H1 (cell line): Measurements from ENCODE around the gene XNDC1N. TPM values are rescaled to one million over a fixed set of nuclear protein-coding genes. Genes with fewer than 3 reads are reported as not detected.
A peak's percentile ranks its signal among the peaks of the same experiment; 100 is the strongest.

Source experiments
- ATF3 ChIP-seq: IDR thresholded peaks from 2 replicates; pipeline ENCODE4 v1.6.1; 2011; ENCODE audit warnings: low read depth, mild to moderate bottlenecking, low read length; ENCODE audit not compliant: insufficient read depth
- CEBPB ChIP-seq: IDR thresholded peaks from 2 replicates; pipeline ENCODE4 v1.6.1; 2012; ENCODE audit warnings: low read depth, low read length
- CTBP2 ChIP-seq: IDR thresholded peaks from 2 replicates; pipeline ENCODE4 v1.7.0; 2011; ENCODE audit warnings: borderline replicate concordance, mild to moderate bottlenecking, moderate library complexity, mixed read lengths, low read length; ENCODE audit not compliant: insufficient read depth, insufficient read length
- CTCF ChIP-seq, 3 experiments: IDR thresholded peaks; 1 replicate in 2 of 3; 2 replicates in 1 of 3; pipeline versions ENCODE4 v1.5.1 to v1.6.1; 2011; ENCODE audit warnings: low read length in 3 of 3, mild to moderate bottlenecking in 3 of 3, inconsistent platforms in 2 of 3, low read depth in 1 of 3, moderate library complexity in 1 of 3; ENCODE audit not compliant: insufficient read depth in 1 of 3; ENCODE audit errors: control extremely low read depth in 1 of 3
- E2F6 ChIP-seq: IDR thresholded peaks from 2 replicates; pipeline ENCODE4 v1.6.1; 2012; ENCODE audit warnings: inconsistent platforms
- EP300 ChIP-seq, 2 experiments: IDR thresholded peaks; 1 replicate in 1 of 2; 2 replicates in 1 of 2; pipeline ENCODE4 v1.6.1; 2011 to 2012; ENCODE audit warnings: low read depth in 2 of 2, low read length in 2 of 2, mild to moderate bottlenecking in 2 of 2, borderline replicate concordance in 1 of 2, inconsistent platforms in 1 of 2, moderate library complexity in 1 of 2
- GABPA ChIP-seq: IDR thresholded peaks from 2 replicates; pipeline ENCODE4 v1.6.1; 2011; ENCODE audit warnings: mild to moderate bottlenecking, low read length, moderate library complexity, borderline replicate concordance; ENCODE audit not compliant: insufficient read depth
- GTF2F1 ChIP-seq: IDR thresholded peaks from 2 replicates; pipeline ENCODE4 v1.6.1; 2012; ENCODE audit warnings: low read depth, low read length, improper control_type of control experiment, borderline replicate concordance
- JUND ChIP-seq: IDR thresholded peaks from 2 replicates; pipeline ENCODE4 v1.6.1; 2011; ENCODE audit warnings: mild to moderate bottlenecking, improper control_type of control experiment, low read length
- KDM5A ChIP-seq: fragments of 200-600 bp; IDR thresholded peaks from 2 replicates; pipeline ENCODE4 v1.7.1; 2012; ENCODE audit warnings: mild to moderate bottlenecking, low read length, inconsistent platforms, mixed read lengths
- PHF8 ChIP-seq: fragments of 200-600 bp; sonication (generic); conservative IDR thresholded peaks from 2 replicates; pipeline ENCODE4 v1.7.1; 2012; ENCODE audit warnings: low read depth, mild to moderate bottlenecking, inconsistent platforms, low read length, moderate library complexity
- RBBP5 ChIP-seq: IDR thresholded peaks from 2 replicates; pipeline ENCODE4 v1.7.1; 2012; ENCODE audit warnings: low read depth, mild to moderate bottlenecking, inconsistent platforms, low read length, moderate library complexity, borderline replicate concordance
- RFX5 ChIP-seq: IDR thresholded peaks from 2 replicates; pipeline ENCODE4 v1.6.1; 2011; ENCODE audit warnings: low read depth, low read length, improper control_type of control experiment, borderline replicate concordance
- SIN3A ChIP-seq, 2 experiments: IDR thresholded peaks in 1 of 2; conservative IDR thresholded peaks in 1 of 2; 2 replicates each; pipeline ENCODE4 v1.6.1; 2011 to 2012; ENCODE audit warnings: low read length in 2 of 2, improper control_type of control experiment in 1 of 2, low read depth in 1 of 2, mild to moderate bottlenecking in 1 of 2
- SIRT6 ChIP-seq: IDR thresholded peaks from one replicate; pipeline ENCODE4 v1.7.1; 2012; ENCODE audit warnings: low read length, inconsistent platforms
- SIX5 ChIP-seq: IDR thresholded peaks from 2 replicates; pipeline ENCODE4 v1.6.1; 2011; ENCODE audit warnings: mild to moderate bottlenecking, low read depth, low read length
- SP2 ChIP-seq: IDR thresholded peaks from 2 replicates; pipeline ENCODE4 v1.6.1; 2012; ENCODE audit warnings: mild to moderate bottlenecking, low read length, inconsistent platforms
- TAF1 ChIP-seq: IDR thresholded peaks from 2 replicates; pipeline ENCODE4 v1.6.1; 2011; ENCODE audit warnings: mild to moderate bottlenecking, low read depth, low read length
- TBP ChIP-seq: IDR thresholded peaks from 2 replicates; pipeline ENCODE4 v1.6.1; 2011; ENCODE audit warnings: low read depth, low read length, improper control_type of control experiment
- YY1 ChIP-seq: IDR thresholded peaks from 2 replicates; pipeline ENCODE4 v1.6.1; 2011; ENCODE audit warnings: low read depth, mild to moderate bottlenecking, low read length
- polyA plus RNA-seq, 7 experiments: library from polyadenylated mRNA; depleted of rRNA in 3 of 7; stranded (reverse) in 5 of 7; unstranded in 2 of 7; fragments of >200 nt in 5 of 7; fragments of 200-250 nt in 2 of 7; gene quantifications; 1 replicate in 5 of 7; 2 replicates in 1 of 7; 4 replicates in 1 of 7; pipeline versions ENCODE4 v1.2.1 to v1.2.3, GENCODE V29; 2011 to 2013; ENCODE audit warnings: missing spikeins in 2 of 7, mixed read lengths in 2 of 7
- total RNA-seq: library from RNA; stranded (reverse); fragmentation: NEBNext Ultra II Directional; extraction: Animal tissue kit (Norgen Biotek cat#: 25700); gene quantifications from 2 replicates; pipeline ENCODE4 v1.2.1, GENCODE V29; 2021

XNDC1N gene
- total and polyA plus RNA-seq, 2 of the 8 experiments (the other 6 are each of a cell fraction or from before 2014, with no cell fraction given): 5.8 to 7.5 TPM

DNA sequence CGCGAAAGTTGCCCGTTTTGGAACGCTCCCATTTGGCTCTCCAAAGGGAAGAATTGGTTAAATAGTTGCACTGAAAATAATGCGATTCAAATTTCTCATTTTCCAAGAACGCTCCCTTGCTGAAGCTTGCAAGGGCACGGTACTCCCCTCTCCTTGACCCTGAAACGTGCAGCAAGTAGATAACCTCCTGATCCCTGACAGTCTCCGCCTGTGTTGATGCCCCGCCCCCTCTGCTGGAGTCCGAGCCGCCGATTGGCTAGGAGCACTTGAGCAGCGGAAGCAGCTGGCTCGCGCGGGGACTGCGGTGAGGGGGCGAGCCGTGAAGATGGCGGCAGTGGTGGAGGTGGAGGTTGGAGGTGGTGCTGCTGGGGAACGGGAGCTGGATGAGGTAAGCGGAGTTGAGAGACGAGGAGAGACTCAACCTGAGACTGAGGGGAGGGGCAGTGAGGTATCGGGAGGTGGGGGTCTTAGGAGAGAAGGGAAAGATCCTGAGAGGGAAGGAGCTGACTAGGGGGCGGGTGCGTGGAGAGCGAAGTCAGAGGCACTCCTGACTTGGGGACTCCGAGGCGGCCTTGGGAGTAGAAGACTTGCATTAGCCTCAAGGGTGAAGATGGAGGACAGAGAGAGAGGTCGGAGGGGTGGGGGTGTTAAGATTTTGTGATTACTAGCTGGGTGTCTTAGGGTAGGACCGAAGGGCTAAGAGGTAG, 496 bp upstream of the XNDC1N start, which contains the start of gene RNF121 (continued):
- TF ChIP-seq YY1 (peak; percentile 90), SIN3A (conservative IDR thresholded peaks at IDR 0.05 in 1 of 2, IDR thresholded peaks at IDR 0.05 in 1 of 2; ENCODE audit: low read depth in 1 of 2, low read length in 2 of 2) (peak; percentile 8 to 74; a peak in 2 of 4 replicates), RBBP5 (0 out of 2 replicates have a peak, but pooled peaks have one; percentile 13), ATF3 (no peak), CEBPB (no peak), PHF8 (peak; percentile 94), CTBP2 (no peak), TBP (peak; percentile 87), SP2 (no peak), SIRT6 (no peak), GABPA (no peak; the same call in 1 of the 2 replicates), EP300 (IDR thresholded peaks at IDR 0.05; ENCODE audit: borderline replicate concordance in 1 of 2, low read depth in 2 of 2, low read length in 2 of 2) (no peak), SIX5 (no peak), TAF1 (peak; percentile 93), RFX5 (no peak), CTCF (IDR thresholded peaks at IDR 0.05; ENCODE audit: control extremely low read depth in 1 of 3, insufficient read depth in 1 of 3, low read depth in 1 of 3, low read length in 3 of 3) (no peak), JUND (0 out of 2 replicates have a peak, but pooled peaks have one; percentile 11), KDM5A (peak; percentile 79), E2F6 (no peak), GTF2F1 (no peak)
